Measurements from ENCODE around the gene GLYR1. TPM values are rescaled to one million over a fixed set of nuclear protein-coding genes. Genes with fewer than 3 reads are reported as not detected.

GLYR1 gene
- total and polyA plus RNA-seq, 9 of the 15 experiments (the other 6 are each of a cell fraction or from before 2014, with no cell fraction given), result 6.7 to 99.2 (median 60.2) TPM

GRCh38 chr16:4869147-4869805 is 22.2 kb upstream of the GLYR1 start (continued):
- TF ChIP-seq PML (IDR thresholded peaks at IDR 0.05; ENCODE audit: low read length), result no peak
- no peak for TF ChIP-seq ZNF551 (CRISPR knock-in tag; IDR thresholded peaks at IDR 0.05)
- no peak for TF ChIP-seq ZNF77 (CRISPR knock-in tag; IDR thresholded peaks at IDR 0.05)
- no peak for TF ChIP-seq ZNF184 (CRISPR knock-in tag; IDR thresholded peaks at IDR 0.05)
- no peak for TF ChIP-seq SREBF2 (CRISPR knock-in tag; IDR thresholded peaks at IDR 0.05)
- TF ChIP-seq ZNF274 (IDR thresholded peaks at IDR 0.05; ENCODE audit: borderline replicate concordance, low read depth, low read length), result no peak
- TF ChIP-seq, protein P1, sequence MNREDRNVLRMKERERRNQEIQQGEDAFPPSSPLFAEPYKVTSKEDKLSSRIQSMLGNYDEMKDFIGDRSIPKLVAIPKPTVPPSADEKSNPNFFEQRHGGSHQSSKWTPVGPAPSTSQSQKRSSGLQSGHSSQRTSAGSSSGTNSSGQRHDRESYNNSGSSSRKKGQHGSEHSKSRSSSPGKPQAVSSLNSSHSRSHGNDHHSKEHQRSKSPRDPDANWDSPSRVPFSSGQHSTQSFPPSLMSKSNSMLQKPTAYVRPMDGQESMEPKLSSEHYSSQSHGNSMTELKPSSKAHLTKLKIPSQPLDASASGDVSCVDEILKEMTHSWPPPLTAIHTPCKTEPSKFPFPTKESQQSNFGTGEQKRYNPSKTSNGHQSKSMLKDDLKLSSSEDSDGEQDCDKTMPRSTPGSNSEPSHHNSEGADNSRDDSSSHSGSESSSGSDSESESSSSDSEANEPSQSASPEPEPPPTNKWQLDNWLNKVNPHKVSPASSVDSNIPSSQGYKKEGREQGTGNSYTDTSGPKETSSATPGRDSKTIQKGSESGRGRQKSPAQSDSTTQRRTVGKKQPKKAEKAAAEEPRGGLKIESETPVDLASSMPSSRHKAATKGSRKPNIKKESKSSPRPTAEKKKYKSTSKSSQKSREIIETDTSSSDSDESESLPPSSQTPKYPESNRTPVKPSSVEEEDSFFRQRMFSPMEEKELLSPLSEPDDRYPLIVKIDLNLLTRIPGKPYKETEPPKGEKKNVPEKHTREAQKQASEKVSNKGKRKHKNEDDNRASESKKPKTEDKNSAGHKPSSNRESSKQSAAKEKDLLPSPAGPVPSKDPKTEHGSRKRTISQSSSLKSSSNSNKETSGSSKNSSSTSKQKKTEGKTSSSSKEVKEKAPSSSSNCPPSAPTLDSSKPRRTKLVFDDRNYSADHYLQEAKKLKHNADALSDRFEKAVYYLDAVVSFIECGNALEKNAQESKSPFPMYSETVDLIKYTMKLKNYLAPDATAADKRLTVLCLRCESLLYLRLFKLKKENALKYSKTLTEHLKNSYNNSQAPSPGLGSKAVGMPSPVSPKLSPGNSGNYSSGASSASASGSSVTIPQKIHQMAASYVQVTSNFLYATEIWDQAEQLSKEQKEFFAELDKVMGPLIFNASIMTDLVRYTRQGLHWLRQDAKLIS (CRISPR knock-in tag; IDR thresholded peaks at IDR 0.05), result no peak
- no peak for TF ChIP-seq CREM (IDR thresholded peaks at IDR 0.05; ENCODE audit: low read depth)
- TF ChIP-seq POLR2AphosphoS2 (IDR thresholded peaks at IDR 0.05; ENCODE audit: low read length), result no peak
- TF ChIP-seq, protein P2, sequence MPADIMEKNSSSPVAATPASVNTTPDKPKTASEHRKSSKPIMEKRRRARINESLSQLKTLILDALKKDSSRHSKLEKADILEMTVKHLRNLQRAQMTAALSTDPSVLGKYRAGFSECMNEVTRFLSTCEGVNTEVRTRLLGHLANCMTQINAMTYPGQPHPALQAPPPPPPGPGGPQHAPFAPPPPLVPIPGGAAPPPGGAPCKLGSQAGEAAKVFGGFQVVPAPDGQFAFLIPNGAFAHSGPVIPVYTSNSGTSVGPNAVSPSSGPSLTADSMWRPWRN (IDR thresholded peaks at IDR 0.05; ENCODE audit: low read depth), result no peak

Data from K562 (cell line).